DND-41 (cell line): ENCODE measurements around the gene TMEM181.
"Not testable (repeated sequence)": the region's sequence is repeated elsewhere in the genome, so short reads cannot be mapped to it uniquely, and the experiment has no call there.

Experiments
- EZH2 ChIP-seq: IDR thresholded peaks from 3 replicates; pipeline ENCODE4 v1.6.1; 2012; ENCODE audit warnings: borderline replicate concordance, low read depth, mild to moderate bottlenecking, moderate library complexity, low read length, inconsistent platforms; ENCODE audit not compliant: severe bottlenecking
- TF ChIP-seq, protein P1 (sequence below): IDR thresholded peaks from 2 replicates; pipeline ENCODE4 v1.5.1; 2012; ENCODE audit warnings: borderline replicate concordance, low read length, moderate library complexity, mild to moderate bottlenecking; ENCODE audit not compliant: poor library complexity, severe bottlenecking; ENCODE audit errors: extremely low read depth

DNA sequence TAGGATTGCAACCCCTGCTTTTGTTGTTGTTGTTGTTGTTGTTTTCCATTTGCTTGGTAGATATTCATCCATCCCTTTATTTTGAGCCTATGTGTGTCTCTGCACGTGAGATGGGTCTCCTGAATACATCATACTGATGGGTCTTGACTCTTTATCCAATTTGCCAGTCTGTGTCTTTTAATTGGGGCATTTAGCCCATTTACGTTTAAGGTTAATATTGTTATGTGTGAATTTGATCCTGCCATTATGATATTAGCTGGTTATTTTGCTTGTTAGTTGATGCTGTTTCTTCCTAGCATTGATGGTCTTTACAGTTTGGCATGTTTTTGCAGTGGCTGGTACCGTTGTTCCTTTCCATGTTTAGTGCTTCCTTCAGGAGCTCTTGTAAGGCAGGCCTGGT lies 58.4 kb downstream of the TMEM181 start:
- TF ChIP-seq, protein P1, sequence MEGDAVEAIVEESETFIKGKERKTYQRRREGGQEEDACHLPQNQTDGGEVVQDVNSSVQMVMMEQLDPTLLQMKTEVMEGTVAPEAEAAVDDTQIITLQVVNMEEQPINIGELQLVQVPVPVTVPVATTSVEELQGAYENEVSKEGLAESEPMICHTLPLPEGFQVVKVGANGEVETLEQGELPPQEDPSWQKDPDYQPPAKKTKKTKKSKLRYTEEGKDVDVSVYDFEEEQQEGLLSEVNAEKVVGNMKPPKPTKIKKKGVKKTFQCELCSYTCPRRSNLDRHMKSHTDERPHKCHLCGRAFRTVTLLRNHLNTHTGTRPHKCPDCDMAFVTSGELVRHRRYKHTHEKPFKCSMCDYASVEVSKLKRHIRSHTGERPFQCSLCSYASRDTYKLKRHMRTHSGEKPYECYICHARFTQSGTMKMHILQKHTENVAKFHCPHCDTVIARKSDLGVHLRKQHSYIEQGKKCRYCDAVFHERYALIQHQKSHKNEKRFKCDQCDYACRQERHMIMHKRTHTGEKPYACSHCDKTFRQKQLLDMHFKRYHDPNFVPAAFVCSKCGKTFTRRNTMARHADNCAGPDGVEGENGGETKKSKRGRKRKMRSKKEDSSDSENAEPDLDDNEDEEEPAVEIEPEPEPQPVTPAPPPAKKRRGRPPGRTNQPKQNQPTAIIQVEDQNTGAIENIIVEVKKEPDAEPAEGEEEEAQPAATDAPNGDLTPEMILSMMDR, result not testable (repeated sequence)
- TF ChIP-seq EZH2, result not testable (repeated sequence)
